Fibroblast of lung (primary cell): ENCODE measurements around the gene CYP3A5.

Experiments
- EZH2 ChIP-seq: IDR thresholded peaks from 2 replicates; pipeline ENCODE4 v1.5.1; 2012; ENCODE audit warnings: low read length, control low read depth, mild to moderate bottlenecking; ENCODE audit errors: missing control alignments
- TF ChIP-seq, protein P1 (sequence below), 2 donors: IDR thresholded peaks in 1 of 2; conservative IDR thresholded peaks in 1 of 2; 1 replicate in 1 of 2; 2 replicates in 1 of 2; pipeline ENCODE4 v1.5.1; 2011 to 2012; ENCODE audit warnings: low read length in 2 of 2, control low read depth in 1 of 2, inconsistent platforms in 1 of 2, low read depth in 1 of 2, mild to moderate bottlenecking in 1 of 2

DNA sequence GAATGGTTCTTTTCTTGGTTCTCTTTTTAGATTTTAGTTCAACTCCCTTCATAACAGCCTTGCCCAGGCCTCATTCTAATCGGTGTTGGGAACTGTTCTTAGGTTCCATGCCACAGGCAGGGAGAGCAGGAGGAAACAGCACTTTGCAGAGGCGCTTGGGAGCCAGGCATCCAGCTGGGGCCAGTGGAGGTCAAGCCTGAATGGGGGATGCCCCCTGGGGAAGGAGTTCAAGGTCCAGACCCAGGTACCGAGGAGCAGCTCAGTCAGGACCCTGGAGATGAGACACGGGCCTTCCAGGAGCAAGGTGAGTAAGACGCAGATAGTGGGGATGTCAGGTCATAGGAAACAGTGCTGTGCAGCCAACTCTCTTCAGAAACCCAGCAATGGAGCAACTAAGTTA, 58.5 kb downstream of the CYP3A5 start:
- TF ChIP-seq, protein P1, sequence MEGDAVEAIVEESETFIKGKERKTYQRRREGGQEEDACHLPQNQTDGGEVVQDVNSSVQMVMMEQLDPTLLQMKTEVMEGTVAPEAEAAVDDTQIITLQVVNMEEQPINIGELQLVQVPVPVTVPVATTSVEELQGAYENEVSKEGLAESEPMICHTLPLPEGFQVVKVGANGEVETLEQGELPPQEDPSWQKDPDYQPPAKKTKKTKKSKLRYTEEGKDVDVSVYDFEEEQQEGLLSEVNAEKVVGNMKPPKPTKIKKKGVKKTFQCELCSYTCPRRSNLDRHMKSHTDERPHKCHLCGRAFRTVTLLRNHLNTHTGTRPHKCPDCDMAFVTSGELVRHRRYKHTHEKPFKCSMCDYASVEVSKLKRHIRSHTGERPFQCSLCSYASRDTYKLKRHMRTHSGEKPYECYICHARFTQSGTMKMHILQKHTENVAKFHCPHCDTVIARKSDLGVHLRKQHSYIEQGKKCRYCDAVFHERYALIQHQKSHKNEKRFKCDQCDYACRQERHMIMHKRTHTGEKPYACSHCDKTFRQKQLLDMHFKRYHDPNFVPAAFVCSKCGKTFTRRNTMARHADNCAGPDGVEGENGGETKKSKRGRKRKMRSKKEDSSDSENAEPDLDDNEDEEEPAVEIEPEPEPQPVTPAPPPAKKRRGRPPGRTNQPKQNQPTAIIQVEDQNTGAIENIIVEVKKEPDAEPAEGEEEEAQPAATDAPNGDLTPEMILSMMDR (conservative IDR thresholded peaks at IDR 0.05 in 1 of 2, IDR thresholded peaks at IDR 0.05 in 1 of 2; ENCODE audit: low read depth in 1 of 2, low read length in 2 of 2): no peak
- TF ChIP-seq EZH2: no peak
